HG03175 (cell line): Measurements from ENCODE around the gene TMPO.
"Not testable (repeated sequence)": the region's sequence is repeated elsewhere in the genome, so short reads cannot be mapped to it uniquely, and the experiment has no call there.

Experiments used
- ATAC-seq: cut with Tn5 transposase; IDR thresholded peaks from one replicate; pipeline ENCODE4 v1.9.1; 2021; ENCODE audit warnings: mild to moderate bottlenecking, moderate library complexity; ENCODE audit not compliant: unreplicated experiment

The TMPO gene

GRCh38 chr12:98509063-98509462, 6.3 kb upstream of the TMPO start:
- ATAC-seq: no peak

GRCh38 chr12:98511806-98512205, 3.6 kb upstream of the TMPO start:
- not testable (repeated sequence) for ATAC-seq

- no peak for ATAC-seq
Observed at GRCh38 chr12:98513379-98514322, 1.7 kb upstream of the TMPO start.

GRCh38 chr12:98514982-98515286, 456 bp upstream of the TMPO start:
- ATAC-seq: no peak

GRCh38 chr12:98516111-98516873, 902 bp downstream of the TMPO start:
- peak; percentile 60 for ATAC-seq

GRCh38 chr12:98519257-98519907, 4.0 kb downstream of the TMPO start:
- ATAC-seq: no peak

GRCh38 chr12:98530068-98530467, 14.7 kb downstream of the TMPO start:
- ATAC-seq: no peak

- ATAC-seq: peak; percentile 58
Observed at GRCh38 chr12:98532687-98533304, 17.4 kb downstream of the TMPO start.

- no peak for ATAC-seq
Observed at GRCh38 chr12:98533723-98534251, 18.4 kb downstream of the TMPO start.

GRCh38 chr12:98538031-98538430, 22.6 kb downstream of the TMPO start:
- ATAC-seq: no peak

GRCh38 chr12:98543701-98544100, 28.3 kb downstream of the TMPO start:
- ATAC-seq: no peak

GRCh38 chr12:98544751-98545150, 29.4 kb downstream of the TMPO start:
- no peak for ATAC-seq

GRCh38 chr12:98549371-98550110, 34.2 kb downstream of the TMPO start:
- ATAC-seq: no peak

- no peak for ATAC-seq
Observed at GRCh38 chr12:98551787-98552186, 36.4 kb downstream of the TMPO start.

- ATAC-seq: not testable (repeated sequence)
Observed at GRCh38 chr12:98558097-98558496, 42.7 kb downstream of the TMPO start.

- ATAC-seq: no peak
Observed at GRCh38 chr12:98559666-98560065, 44.3 kb downstream of the TMPO start.

- no peak for ATAC-seq
Observed at GRCh38 chr12:98561846-98562245, 46.5 kb downstream of the TMPO start.

- no peak for ATAC-seq
Observed at GRCh38 chr12:98572010-98572409, 56.6 kb downstream of the TMPO start.

- ATAC-seq: no peak
Observed at GRCh38 chr12:98574110-98574509, 58.7 kb downstream of the TMPO start.

GRCh38 chr12:98575013-98575412, 59.6 kb downstream of the TMPO start:
- ATAC-seq: no peak
